ENCODE measurements around the gene NIM1K.
"Not testable (repeated sequence)": the region's sequence is repeated elsewhere in the genome, so short reads cannot be mapped to it uniquely, and the experiment has no call there.

Gene NIM1K

DNA sequence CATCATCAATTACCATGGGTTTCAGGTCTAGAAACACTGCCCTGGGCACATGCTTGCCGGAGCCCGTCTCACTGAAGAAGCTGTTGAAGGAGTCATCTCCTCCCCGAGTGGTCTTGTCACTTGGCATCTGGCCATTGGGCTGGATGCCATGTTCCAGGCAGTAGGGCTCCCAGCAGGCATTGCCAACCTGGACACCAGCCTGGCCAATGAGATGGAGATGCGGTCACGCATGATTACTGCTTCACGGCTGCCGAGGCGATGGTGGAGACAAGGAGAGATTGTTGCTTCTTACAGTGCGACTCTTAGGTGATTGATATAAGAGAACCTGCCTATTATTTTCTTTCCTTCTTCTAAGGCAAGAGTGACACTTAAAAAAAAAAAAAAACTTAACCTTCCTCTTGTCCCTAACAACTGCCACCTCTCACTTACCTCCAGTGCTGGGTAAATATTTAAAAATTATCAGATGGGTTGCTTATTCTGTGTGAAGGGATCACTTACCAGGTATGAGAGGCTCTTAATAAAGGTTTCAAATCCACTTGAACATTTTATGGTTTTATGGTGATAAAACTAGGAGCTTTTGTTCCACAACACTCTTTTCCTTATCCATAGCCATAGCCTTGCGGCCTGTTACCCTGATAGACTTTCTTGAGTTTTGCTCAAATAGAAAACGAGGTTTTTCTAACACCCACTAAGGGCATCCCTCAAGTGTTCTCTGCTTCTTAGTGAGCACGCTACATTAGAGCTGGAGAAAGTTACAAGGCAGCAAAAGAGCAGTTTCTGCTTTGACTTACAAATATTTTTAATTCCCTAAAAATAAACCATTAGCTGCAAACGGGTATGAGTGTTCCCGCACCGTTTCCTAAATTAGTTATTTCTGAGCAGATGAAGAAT is 41.2 kb downstream of the NIM1K start:
- H3K4me3 Mint-ChIP-seq: no peak overlapping the region
- no peaks in the 10 kb centered on the region for H3K27me3 Mint-ChIP-seq
- no peak for ATAC-seq
- peaks cover 7% of the 10 kb centered on the region for H3K4me1 Mint-ChIP-seq
- H3K27ac Mint-ChIP-seq: no peak overlapping the region
- no peaks in the 10 kb centered on the region for H3K9me3 Mint-ChIP-seq
- no peak for DNase-seq

DNA sequence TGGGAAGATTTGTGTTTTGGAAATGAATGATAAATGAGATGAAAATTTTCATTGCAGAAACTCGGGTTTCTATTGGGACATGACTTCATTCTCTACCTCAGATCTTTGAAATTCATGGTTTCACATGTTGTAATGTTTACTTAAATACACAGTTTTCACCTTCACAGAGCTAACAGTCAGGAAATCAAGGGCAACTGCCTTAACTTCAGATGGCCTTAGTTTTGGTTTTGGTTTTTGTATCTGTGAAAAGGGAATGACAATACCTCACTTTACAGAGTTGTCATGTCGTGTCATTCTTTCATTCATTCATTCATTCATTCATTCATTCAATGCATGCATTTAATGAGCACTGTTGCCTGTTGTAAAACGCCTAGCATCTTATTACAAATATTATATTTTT is 41.9 kb downstream of the NIM1K start:
- ATAC-seq: peak; percentile 64
- Mint-ChIP-seq H3K27me3 (no peaks in the 10 kb centered on the region), H3K27ac (no peak overlapping the region), H3K4me1 (peaks cover 7% of the 10 kb centered on the region), H3K4me3 (no peak overlapping the region), H3K9me3 (no peaks in the 10 kb centered on the region)
- no peak for DNase-seq

DNA sequence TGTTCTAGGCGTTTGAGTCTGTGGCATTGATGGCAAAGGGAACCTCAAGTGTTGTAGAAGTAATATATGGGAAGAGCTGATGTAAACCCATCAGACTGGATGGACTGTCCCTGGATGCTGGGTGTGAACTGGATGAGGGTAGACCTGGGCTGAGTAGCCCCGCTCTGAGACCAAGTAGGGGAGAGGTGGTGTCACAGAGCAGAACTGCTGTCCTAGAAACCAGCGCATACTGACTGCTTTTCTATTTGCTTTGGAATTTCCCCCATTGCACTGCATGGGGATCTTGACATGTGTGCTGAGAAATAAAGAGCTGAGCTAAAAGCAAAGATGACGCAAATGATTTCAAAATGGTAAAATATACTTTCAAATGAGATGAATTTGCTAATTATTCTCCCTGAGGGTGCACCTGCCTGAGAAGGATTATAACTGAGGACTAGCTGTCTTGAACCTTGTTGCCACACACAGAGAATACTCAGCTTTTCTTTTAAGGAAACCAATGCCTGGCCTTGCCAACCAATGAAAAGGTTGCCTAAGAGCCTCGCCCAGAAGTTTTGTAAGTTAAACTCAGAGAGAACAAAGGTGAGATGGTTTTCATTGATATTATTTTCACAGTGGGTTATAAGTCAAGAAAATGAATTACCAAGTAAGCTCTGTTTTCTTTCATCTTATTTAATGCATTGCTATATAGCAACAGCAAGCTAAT is 44.8 kb downstream of the NIM1K start:
- ATAC-seq: no peak
- no peak overlapping the region for H3K4me3 Mint-ChIP-seq

DNA sequence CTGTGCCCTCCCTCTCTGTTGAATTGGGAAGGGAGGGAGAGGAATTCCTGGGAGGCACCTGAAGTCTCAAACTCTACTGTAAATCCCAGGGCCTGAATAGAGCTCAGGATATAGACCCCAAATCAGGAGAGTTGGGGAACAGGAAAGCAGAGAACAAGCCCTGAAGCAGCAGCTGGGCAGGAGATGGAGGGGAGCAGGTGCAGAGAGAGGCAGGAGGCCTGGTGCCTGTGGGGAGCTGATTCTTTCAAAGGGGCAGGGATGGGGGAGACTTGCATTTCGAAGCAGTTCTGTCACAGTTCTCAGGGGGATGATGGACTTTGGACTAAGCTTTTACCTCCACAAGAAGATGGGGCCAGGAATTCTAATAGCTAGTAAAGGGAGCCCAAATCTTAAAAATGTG is 50.2 kb downstream of the NIM1K start:
- no peaks in the 10 kb centered on the region for H3K9me3 Mint-ChIP-seq
- peaks cover 16% of the 10 kb centered on the region for H3K27me3 Mint-ChIP-seq
- DNase-seq (no peak), ATAC-seq (no peak)
- H3K4me3 Mint-ChIP-seq: no peak overlapping the region
- no peaks in the 10 kb centered on the region for H3K4me1 Mint-ChIP-seq
- no peak overlapping the region for H3K27ac Mint-ChIP-seq

More for the DNA sequence above, 44.8 kb downstream of the NIM1K start:
- Mint-ChIP-seq H3K4me1 (peaks cover 7% of the 10 kb centered on the region), H3K27ac (no peak overlapping the region), H3K9me3 (no peaks in the 10 kb centered on the region), H3K27me3 (no peaks in the 10 kb centered on the region)
- no peak for DNase-seq

DNA sequence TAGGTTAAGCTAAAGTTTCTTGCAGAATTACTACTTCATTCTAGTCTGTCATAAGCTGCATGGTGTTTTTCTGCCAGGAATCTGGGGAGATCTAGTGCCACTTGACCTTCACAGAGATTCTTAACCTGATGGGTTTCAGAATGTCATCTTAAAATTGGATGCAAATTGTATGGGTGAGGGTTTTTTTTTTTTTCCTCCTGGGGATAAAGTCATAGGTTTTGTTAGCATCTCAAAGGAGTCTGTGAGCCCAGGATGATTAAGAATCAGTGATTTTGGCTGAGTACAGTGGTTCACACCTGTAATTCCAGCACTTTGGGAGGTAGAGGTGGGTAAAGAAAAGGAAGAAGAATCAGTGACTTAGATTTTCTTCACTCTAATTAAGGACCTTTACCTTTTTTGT is 51.2 kb downstream of the NIM1K start:
- Mint-ChIP-seq H3K27ac (no peak overlapping the region), H3K4me1 (no peaks in the 10 kb centered on the region)

DNA sequence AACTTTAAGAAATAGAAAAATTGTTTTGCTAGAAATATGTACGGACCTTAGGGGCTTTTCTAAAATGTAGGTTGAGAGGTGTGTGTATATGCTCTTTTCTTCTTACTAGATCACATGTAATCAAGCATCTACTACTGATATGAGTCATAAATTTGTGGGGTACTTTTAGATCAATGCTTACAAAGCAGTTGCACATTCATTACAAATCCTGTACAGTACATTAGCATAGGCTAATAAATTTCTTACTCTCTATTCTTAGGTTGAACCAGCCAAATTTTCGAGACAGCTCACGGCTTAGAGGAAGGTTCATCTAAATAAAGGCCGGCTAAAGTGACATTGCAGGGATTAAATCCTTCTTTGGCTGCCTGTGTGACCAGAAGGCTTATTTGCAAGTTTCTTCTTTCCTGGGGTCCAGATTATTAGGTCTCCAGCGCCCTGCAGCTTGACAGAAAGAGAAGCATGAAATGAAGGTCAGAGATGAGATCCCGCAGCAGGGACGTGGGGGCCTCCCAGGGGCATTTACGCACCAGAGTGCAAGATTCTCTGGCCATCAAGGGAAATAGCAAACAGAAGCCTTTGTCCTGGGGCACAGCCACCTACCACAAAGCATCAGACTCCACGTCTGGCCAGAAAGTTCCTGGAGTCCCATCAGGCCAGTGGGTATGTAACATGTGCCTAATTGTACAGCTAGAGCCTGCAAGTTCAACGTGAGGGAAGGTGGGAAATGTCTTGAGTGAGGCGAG is 53.0 kb downstream of the NIM1K start:
- Mint-ChIP-seq H3K9me3 (no peaks in the 10 kb centered on the region), H3K27ac (peak overlapping the region in 1 of 2 donors; percentile 49), H3K4me1 (no peaks in the 10 kb centered on the region), H3K27me3 (peaks cover 16% of the 10 kb centered on the region), H3K4me3 (no peak overlapping the region)
- DNase-seq (no peak), ATAC-seq (peak; percentile 60)

More for the DNA sequence above, 51.2 kb downstream of the NIM1K start:
- ATAC-seq (no peak), DNase-seq (no peak)
- Mint-ChIP-seq H3K9me3 (no peaks in the 10 kb centered on the region), H3K4me3 (no peak overlapping the region), H3K27me3 (peaks cover 16% of the 10 kb centered on the region)

DNA sequence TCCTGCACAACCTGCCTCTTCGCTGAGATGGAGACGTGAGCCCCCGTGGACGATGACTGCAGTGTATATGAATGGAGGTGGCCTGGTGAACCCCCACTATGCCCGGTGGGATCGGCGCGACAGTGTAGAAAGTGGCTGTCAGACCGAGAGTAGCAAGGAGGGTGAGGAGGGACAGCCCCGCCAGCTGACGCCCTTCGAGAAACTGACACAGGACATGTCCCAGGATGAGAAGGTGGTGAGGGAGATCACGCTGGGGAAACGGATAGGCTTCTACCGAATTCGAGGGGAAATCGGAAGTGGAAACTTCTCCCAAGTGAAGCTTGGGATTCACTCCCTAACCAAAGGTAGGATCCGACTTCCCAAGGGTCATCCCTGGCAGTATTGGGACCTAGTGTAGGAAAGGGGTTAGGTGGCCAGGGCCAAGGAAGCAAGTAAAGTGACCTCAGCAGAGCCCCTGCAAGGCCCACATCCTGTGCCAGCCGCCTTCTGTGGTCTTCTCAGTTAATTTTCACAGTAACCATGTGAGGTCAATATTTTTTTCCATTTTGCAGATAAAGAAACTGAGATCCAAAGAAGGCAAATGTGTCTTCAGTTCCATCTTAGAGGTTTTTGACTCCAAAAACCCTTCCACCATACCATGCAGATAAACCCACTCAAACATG is 53.8 kb downstream of the NIM1K start:
- H3K27me3 Mint-ChIP-seq: peaks cover 16% of the 10 kb centered on the region
- ATAC-seq (no peak), DNase-seq (no peak)
- H3K4me1 Mint-ChIP-seq: no peaks in the 10 kb centered on the region
- H3K9me3 Mint-ChIP-seq: no peaks in the 10 kb centered on the region
- H3K4me3 Mint-ChIP-seq: no peak overlapping the region
- H3K27ac Mint-ChIP-seq: no peak overlapping the region

DNA sequence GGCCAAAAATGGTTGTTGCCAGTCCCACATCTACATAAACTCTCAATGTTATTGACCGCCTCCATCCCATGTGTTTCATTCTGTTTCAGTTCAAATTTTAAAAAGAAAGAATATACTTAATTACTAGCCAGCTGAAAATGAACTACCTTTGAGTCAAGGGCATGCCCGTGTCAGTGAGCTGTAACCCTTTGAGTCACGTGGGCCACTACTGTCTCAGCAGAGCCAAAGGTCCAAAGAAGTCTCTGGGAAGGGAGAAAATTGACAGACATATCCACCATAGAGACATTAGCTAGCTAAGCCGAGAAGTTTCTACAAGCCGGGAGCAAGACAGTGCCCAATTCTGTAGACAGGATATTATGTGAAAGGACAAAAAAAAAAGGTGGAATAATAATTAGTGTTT is 59.7 kb downstream of the NIM1K start:
- no peak overlapping the region for H3K27ac Mint-ChIP-seq

DNA sequence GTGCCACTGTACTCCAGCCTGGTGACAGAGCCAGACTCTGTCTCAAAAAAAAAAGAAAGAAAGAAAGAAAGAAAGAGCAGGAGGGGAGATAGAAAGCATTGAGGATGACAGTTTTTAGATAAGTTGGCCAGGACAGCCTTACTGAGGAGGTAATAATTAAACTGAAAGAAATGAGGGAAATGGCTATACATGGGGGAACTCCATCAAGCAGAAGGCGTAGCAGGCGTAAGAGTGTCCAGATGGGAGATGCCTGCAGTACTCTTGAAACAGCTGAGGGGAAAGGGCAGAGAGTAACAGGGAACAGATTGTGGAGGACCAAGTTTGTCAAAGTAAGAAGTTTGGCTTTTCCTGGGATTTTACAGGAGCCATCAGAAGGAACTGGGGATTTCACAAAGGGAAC is 63.7 kb downstream of the NIM1K start:
- peaks cover 12% of the 10 kb centered on the region for H3K27me3 Mint-ChIP-seq
- DNase-seq: no peak
- no peak overlapping the region for H3K27ac Mint-ChIP-seq
- no peaks in the 10 kb centered on the region for H3K4me1 Mint-ChIP-seq
- ATAC-seq: no peak
- no peak overlapping the region for H3K4me3 Mint-ChIP-seq
- no peaks in the 10 kb centered on the region for H3K9me3 Mint-ChIP-seq

More for the DNA sequence above, 59.7 kb downstream of the NIM1K start:
- Mint-ChIP-seq H3K4me1 (no peaks in the 10 kb centered on the region), H3K27me3 (peaks cover 12% of the 10 kb centered on the region), H3K4me3 (no peak overlapping the region), H3K9me3 (no peaks in the 10 kb centered on the region)
- DNase-seq (no peak), ATAC-seq (no peak)

DNA sequence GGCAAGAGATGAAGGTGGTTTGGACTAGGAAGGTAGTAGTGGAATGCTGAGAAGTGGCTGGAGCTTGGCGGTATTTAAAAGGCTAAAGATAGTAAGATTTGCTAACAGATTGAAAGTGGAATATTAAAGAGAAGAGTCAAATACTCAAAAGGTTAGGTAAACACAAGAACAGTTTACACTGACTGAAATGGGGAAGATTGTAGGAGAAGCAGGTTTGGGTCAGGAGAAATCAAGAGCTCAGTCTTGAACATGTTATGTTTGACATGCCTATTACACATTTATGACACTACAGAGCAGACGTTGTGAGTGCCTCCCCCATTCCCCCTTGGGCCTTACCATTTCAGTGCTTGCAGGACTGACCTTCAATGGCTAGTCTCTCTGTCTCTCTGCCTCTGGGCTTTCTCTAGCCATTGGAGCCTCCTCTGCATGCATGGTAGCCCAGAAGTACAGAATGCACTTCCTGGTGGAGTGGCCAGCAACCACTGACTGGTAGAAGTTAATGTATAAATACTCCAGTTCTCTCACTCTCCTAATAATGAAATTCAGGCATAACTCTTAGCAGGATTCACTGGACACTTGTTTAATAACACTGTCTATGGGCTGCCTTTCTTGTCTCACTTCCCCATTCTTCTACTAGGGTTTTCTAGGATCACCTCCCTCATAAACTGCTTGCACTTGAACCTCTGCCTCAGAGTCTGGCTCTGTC is 64.4 kb downstream of the NIM1K start:
- no peaks in the 10 kb centered on the region for H3K9me3 Mint-ChIP-seq
- H3K4me1 Mint-ChIP-seq: no peaks in the 10 kb centered on the region
- no peak overlapping the region for H3K27ac Mint-ChIP-seq
- ATAC-seq (no peak), DNase-seq (no peak)
- H3K4me3 Mint-ChIP-seq: no peak overlapping the region
- H3K27me3 Mint-ChIP-seq: peaks cover 12% of the 10 kb centered on the region

DNA sequence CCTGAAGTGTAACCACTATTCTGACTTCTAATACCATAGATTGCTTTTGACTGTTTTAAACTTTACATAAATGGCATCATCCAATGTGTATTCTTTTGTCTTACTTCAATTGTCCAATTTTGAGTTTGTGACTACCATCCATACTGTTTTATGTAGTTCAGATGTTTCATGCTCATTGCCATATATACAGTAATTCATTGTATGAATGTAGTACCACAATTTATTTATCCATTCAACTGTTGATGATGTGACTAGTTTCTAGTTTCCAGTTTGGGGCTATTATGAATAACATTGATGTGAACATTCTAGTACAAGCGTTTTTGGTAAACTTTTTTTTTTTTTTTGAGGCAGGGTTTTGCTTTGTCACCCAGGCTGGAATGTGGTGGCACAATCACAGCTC is 66.1 kb downstream of the NIM1K start:
- no peak for DNase-seq
- Mint-ChIP-seq H3K4me3 (no peak overlapping the region), H3K27me3 (peaks cover 25% of the 10 kb centered on the region), H3K4me1 (no peaks in the 10 kb centered on the region), H3K27ac (no peak overlapping the region), H3K9me3 (no peaks in the 10 kb centered on the region)
- ATAC-seq: no peak

DNA sequence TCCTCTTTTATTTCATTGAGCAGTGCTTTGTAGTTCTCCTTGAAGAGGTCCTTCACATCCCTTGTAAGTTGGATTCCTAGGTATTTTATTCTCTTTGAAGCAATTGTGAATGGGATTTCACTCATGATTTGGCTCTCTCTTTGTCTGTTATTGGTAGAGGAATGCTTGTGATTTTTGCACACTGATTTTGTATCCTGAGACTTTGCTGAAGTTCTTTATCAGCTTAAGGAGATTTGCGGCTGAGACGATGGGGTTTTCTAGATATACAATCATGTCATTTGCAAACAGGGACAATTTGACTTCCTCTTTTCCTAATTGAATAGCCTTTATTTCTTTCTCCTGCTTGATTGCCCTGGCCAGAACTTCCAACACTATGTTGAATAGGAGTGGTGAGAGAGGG is 70.2 kb downstream of the NIM1K start:
- H3K27ac Mint-ChIP-seq, H3K4me3 Mint-ChIP-seq, H3K4me1 Mint-ChIP-seq, ATAC-seq, DNase-seq: not testable (repeated sequence)
- Mint-ChIP-seq H3K9me3 (peaks cover 9 to 12% of the 10 kb centered on the region in 2 donors), H3K27me3 (peaks cover 37% of the 10 kb centered on the region)

DNA sequence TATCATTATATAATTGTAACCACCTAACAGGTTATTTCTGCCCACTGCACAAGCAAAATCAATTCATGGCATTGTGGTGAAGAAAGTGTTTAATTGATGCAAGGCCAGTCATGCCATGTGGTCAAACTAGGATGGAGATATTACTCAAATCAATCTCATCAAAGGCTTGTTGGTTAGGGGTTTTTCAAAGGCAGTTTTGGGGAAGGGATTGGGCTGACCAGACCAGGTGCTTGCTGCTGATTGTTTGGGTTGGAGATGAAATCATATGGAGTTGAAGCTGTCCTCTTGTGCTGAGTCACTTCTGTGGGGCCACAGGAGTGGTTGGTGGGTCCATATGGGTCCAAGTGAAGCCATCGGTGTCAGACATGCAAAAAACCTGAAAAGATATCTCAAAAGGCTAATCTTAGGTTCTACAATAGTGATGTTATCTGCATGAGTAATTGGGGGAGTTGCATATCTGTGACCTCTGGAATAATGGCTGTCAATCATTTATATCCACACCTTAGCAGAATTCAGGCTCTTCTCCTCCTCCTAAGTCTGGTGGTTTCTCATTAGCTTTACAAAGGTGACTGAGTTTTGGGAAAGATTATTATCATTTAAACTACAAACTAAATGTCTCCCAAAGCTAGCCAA is 76.3 kb downstream of the NIM1K start:
- Mint-ChIP-seq H3K27me3 (peaks cover 30% of the 10 kb centered on the region), H3K4me3 (no peak overlapping the region), H3K9me3 (peaks cover 17 to 23% of the 10 kb centered on the region in 2 donors), H3K4me1 (no peaks in the 10 kb centered on the region), H3K27ac (no peak overlapping the region)
- DNase-seq (no peak), ATAC-seq (peak; percentile 35)

DNA sequence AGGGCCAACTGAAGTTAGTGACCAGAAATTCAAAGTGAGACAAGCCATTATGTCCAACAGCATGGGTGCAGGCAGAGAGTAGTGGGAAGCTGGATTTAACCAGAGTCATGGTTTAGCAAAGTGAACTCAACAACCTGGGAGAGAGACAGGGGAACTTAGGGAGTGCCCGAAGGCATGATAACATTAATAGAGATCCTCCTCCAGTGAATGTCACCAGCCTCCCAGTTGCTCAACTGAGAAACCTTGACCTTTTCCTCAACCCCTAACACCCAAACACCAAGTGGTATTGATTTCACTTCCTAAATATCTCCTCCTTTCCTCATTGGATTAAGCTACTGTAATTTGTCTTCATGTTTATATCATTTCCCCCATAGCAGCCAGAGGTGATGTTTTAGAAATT is 78.6 kb downstream of the NIM1K start:
- no peak for ATAC-seq
- Mint-ChIP-seq H3K4me3 (no peak overlapping the region), H3K27me3 (peaks cover 7% of the 10 kb centered on the region), H3K4me1 (no peaks in the 10 kb centered on the region), H3K9me3 (peaks cover 16 to 17% of the 10 kb centered on the region in 2 donors), H3K27ac (no peak overlapping the region)
- DNase-seq: no peak

Measured in stimulated activated naive CD8-positive, alpha-beta T cell treated with anti-CD3 and anti-CD28 coated beads, Interleukin-15, amount 100 ng/mL, for 72 hours (primary cell).